ENCODE results near the gene MSH3.
"Not testable (repeated sequence)": the region's sequence is repeated elsewhere in the genome, so short reads cannot be mapped to it uniquely, and the experiment has no call there.

Gene MSH3

DNA sequence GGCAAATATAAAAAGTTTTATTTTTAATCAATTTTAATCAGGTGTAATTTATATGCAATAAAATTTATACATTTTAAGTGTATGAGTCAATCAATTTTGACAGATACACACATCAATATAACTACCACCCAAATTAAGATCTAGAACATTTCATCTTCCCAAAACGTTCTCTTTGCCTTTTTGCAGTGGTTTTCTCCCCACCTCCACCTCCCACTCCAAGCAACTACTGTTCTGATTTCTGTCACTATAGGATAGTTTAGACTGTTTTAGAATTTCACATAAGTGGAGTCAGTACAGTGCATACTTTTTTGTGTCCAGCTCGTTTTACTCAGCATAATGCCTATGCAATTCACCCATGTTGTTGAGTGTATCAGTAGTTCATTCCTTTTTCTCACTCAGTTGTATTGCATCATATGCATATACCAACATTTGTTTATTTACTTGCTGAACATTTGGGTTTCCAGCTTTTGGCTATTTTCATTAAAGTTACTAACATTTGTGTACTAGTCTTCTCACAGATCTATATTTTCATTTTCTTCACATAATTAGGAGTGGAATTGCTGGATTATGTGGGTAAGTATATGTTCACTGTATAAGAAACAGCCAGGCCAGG is 52.5 kb downstream of the MSH3 start:
- DNase-seq (ENCODE audit: low read depth): no peak

DNA sequence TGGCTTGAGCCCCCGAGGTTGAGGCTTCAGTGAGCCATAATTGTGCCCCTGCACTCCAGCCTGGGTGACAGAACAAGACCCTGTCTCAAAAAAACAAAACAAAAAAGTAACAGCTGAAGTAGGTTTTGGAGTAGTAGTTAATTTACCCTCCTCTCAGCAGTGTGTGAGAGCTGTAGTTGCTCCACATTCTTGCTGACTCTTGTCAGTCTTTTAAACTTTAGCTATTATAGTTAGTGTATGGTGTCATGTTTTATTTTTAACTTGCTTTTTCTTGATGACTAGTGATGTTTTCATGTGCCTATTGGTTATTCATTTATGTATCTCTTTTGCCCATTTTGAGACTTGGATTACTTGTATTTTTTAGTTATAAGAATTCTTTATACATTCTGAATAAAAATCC is 53.2 kb downstream of the MSH3 start:
- no peak for DNase-seq (ENCODE audit: low read depth)

DNA sequence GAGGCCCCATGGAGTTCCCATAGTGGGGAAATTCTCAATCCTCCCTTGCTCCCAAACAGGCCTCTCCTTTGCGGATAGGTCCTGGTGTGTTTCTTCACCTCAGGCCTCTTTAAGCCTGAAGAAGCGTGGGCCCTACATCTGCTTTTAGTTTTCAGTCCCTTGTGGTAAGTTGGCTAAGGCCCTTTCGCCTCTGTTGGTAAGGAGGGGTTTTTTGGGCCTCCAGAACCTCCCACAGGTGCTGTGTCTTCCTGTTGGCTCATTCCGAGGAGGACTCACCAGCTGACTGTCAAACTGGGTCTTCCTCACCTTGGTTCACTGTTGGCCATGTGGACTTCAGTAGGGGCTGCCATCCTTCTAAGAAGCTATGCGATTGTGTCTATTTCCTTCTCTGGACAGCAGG is 56.8 kb downstream of the MSH3 start:
- no peak for DNase-seq (ENCODE audit: low read depth)

DNA sequence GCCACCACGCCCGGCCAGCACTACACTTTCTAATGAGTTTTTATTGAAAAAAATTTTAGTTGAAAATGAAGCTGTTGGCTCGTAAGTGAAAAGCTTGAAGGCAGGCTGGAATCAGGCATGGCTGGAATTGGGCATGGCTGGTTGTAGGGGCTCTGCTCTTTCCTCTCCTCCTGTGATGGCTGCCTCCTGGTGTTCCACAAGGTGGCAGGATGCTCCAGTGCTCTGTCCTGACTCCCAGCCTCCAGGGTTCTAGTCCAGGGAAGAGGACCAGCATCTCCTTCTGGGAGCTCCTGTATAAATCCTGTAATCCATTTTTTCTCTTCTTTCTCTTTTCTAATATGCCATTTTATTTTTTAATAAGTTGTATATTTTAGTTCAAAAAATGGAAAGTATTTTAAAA is 57.5 kb downstream of the MSH3 start:
- DNase-seq (ENCODE audit: low read depth): no peak

DNA sequence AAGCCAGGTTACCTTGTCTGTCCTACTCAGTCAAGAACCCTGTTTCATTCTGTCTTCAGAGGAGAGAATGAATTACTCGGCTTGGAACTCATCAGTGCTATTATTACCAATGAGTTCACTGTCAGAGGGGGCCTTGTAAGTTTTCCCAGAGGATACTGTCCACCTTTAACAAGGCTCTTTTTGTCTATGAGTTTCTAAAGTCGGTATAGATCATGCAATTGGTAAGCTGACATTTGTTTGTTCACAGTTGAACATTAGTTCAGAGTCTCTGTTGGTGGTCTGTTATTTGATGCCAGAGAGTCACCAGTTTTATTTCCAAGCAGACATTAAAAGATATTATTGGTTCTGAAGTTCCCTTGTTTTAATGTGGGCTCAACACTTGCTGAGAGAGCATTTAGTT is 58.5 kb downstream of the MSH3 start:
- DNase-seq (ENCODE audit: low read depth): no peak

DNA sequence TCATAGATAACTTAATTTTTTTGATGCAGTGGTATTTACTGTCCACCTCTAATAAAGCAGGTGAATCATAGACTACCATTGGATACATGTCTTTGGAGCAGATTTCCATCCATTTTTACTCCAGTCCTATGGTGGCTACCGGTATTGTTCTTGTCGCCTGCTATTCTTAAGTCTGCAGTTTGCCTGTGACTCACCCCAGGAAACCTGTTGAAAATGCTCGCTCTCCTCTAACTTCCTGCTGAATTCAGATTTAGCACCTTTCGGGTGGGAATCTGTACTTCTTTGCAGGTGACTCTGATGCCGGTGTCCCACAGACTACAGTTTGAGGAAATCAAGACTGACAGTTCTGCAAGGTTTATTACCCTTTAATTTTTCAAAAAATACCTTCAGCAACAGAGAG is 59.2 kb downstream of the MSH3 start:
- no peak for DNase-seq (ENCODE audit: low read depth)

DNA sequence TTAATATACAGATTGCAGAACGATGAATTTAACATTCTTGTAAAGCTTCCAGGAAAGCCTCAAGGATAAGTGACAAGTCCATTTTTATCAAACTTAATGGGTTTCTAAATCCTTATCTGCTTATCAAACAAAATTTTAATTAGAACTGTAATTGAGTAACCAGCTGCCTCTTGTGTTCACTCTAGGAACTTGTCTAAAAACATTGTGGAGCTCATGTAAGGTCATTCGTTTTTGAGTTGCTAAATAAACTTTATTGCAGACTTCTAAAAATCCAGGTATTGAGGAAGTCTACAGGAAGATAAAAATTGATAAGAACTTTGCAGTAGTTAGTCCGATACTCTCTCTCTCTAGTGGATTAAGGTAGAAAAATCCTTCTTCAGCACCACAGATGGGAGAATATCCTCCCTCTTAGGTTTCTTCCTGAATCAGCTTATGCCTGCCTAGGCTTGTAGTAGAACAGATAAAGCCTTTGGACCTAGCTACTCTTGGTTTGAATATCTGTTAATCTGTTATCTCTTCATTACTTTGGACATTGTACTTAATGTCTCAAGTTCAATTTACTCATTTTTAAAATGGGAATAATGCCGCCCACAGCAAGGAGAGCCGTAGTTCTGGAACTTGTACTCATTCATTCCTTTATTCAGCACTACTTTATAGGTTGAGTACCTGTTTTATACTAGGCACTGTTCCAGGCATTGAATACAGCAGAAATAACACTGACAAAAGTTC is 60.3 kb downstream of the MSH3 start:
- no peak for DNase-seq (ENCODE audit: low read depth)

DNA sequence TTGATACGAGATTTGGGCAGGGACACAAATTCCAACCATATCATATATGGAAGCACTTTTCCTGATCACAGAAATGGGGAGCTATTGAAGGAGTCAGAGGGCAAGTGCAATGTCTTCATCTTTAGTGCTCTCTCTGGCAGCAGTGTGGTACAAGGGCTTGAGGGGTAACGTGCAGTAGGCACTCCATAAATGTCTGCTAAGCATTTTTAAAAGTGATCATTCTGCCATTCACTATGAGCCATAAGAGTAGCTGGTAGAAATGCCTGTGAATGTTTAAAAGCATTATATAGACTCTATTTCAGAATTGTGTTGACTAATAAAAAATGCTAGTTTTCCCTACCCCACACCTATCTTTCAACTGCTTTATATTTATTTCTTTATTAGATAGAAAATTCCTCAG is 61.4 kb downstream of the MSH3 start:
- DNase-seq (ENCODE audit: low read depth): no peak

DNA sequence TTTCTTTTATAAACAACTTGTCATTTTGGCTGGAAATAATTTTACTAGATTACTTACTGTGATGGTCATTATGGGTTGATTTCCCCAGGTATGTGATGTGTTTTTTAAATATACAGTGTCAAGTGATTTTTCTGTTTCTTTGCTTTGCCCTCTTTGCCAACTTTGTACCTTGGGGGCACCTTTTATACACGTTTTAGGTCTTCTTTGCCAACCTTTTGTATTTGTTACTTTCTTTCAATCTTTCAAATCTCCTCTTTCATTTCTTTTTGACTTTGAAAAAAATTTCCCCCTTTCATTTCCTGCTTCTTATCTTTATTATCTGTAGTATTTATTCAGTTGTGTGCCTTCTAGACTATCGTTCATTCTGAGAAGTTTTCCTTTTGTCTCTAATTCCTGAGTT is 65.7 kb downstream of the MSH3 start:
- DNase-seq (ENCODE audit: low read depth): no peak

DNA sequence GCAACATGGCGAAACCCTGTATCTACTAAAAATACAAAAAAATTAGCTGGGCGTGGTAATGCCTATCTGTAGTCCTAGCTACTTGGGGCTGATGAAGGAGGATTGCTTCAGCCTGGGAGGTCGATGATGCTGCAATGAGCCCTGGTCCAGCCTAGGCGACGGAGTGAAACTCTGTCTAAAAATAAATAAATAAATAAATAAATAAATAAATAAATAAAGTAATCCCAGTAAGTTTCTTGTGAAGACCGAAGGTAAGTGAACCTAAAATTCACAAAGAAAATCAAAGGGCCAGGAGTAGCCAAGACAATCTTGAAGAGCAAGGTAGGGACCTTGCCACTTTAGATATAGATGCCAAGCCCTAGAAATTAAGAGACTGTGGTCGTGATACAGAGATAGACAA is 68.5 kb downstream of the MSH3 start:
- no peak for DNase-seq (ENCODE audit: low read depth)

DNA sequence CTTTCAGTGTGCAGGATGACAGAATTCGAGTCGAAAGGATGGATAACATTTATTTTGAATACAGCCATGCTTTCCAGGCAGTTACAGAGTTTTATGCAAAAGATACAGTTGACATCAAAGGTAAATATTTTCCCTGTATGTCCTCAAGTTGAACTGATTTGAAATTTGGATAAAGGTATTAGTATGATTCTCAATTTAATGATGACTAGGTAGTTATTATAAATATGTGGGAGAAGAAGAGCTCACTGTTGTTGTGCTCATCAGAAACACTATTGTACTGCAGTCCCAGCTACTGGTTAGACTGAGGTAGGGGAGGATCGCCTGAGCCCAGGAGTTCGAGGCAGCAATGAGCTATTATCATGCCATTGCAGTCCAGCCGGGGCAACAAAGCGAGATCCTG is 71.0 kb downstream of the MSH3 start:
- no peak for DNase-seq (ENCODE audit: low read depth)

DNA sequence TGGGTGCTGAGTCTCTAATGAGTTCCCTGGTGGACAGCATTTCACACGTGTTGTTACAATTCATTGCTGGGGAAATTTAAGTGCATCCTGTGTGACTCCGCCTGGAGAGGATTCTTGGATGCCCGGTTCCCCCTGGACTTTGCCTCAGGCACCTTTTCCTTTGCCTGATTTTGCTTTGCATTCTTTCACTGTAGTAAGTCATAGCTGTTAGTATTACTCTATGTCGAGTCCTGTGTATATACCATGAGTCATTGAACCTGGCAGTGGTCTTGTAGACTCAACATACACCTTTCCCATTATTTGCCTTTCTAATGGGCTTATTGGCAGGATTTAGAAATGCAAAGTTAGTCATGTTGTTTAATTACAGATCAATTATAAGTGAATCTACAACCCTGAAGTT is 82.3 kb downstream of the MSH3 start:
- no peak for DNase-seq (ENCODE audit: low read depth)

DNA sequence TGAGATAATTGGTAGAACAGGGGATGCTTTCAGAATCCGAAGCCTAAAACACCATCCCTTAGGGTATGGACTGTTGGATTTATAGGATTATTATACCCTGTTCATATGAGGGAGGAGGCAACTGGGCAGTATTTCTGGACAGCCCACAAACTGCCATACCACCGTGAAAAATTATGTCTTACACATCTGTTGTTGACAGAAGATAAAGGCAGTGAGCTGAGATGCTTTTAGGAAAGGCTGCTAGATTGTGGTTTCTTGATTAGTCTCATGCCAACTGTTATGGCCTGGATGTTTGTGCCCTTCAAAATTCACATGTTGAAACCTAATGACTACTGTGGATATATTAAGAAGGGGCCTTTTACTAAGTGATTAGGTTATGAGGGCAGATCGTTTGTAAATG is 84.0 kb downstream of the MSH3 start:
- DNase-seq (ENCODE audit: low read depth): no peak

DNA sequence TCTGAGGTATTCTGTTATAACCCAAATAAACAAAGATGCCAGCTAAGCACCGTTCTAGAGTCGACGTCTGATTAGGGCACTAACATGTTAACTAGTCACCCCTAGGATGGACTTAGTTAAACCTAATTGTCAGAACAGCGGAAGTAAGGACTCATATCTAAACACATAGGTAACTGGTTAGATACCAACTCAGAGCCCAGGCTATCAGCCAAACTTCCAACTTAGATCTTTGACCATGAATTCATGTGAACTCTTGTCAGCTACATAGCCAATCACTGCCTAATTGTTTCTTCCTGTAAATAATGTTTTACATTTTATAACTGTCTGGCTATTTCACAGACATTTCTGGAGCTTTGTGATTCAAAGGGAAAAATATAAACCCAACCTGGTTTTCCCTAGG is 84.6 kb downstream of the MSH3 start:
- DNase-seq (ENCODE audit: low read depth): no peak

DNA sequence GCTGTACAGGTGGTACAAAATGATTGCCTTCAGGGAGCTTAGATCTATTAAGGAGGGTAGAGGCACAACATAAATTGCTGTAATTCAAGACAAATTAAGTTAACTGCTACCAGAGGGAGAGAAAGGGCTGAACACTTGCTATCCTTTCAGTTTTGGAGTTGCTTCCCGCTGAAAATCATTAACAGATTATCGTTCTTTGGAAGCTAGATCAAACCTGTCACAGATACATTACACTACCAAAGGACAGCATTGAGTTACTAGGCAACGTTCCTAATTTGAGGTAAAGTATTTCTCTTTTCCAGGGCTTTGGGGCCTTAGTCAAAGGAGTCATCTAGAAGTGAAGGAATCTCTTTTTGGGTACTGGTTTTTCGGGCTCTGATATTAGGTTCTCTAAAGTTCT is 85.0 kb downstream of the MSH3 start:
- no peak for DNase-seq (ENCODE audit: low read depth)

DNA sequence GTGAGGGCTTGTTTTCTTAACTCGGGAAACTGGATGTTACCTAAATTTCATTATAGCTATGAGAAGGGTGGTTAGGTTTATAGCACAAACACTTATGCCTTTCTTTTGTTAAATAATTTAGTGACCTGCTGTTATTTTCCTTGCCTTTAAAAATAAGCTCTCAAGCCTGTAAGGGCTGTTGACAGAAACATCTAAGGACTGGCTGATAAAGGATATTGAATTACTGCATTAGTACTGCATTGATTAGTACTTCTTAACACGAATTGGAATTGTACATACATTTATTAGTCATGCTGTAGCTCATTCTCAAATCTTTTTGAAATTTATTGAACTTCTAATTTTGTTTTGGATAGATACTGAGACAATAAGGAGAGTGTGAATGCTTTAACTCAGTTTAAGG is 85.4 kb downstream of the MSH3 start:
- no peak for DNase-seq (ENCODE audit: low read depth)

DNA sequence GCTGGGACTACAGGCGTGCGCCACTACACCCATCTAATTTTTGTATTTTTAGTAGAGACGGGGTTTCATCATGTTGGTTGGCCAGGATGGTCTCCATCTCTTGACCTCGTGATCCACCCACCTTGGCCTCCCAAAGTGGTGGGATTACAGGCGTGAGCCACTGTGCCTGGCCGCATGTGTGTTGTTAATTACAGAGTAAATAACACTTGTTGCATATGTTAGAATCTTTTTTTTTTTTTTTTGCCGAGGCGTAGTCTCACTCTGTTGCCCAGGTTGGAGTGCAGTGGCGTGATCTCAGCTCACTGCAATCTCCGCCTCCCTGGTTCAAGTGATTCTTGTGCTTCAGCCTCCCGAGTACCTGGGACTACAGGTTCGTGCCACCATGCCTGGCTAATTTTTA is 86.0 kb downstream of the MSH3 start:
- DNase-seq (ENCODE audit: low read depth): not testable (repeated sequence)

DNA sequence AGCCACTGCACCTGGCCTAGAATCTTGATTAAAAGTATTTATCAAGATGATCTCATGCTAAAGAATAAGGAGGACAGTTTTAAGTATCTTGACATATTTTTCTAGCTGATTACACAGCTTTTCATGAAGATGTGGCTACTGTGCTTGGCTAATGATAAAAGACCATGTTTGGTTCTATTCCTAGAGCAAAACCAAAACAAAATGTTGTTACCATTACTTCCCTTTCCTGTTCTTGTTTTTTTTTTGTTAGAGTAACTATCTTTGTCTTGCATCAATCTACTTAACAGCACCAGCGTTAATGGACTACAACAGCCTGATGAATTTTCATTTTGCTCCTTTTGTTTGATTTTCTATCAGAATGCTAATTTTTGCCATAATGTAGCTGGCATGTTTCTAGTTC is 86.5 kb downstream of the MSH3 start:
- DNase-seq (ENCODE audit: low read depth): no peak

DNA sequence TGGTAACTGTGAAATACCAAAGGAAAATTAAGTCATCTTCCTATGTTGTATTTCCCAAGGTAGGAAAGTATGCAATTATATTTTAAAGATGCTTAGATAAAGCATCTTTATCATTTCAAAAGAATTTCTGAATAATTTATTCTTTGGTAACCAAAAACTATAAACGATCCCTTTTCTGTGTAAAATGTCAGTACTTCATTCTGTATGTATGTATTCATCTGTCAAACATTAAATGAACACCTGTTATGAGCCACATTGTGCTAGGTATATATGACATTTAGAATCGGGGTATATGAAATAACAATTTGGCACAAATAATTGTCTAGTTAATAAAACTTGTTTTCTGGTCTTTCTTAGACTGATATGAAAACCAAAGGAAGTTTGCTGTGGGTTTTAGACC is 89.7 kb downstream of the MSH3 start:
- no peak for DNase-seq (ENCODE audit: low read depth)

DNA sequence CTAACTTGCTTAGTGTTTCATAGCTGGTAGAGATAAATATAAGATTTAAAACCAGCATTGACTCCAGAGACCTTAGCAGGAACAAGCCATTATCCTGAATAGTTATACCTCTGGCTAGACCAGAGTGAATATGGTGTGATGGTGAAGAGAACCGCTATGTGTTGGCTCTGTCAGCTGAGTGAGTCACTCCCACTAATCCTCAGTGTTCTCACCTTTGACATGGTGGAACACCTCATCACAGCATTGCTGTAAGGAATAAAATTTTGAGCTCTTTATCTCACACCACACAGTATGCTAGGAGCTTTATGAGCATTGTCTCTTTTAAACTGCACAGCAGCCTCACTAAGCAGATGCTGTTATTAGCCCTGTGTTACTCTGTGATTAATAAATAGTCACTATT is 91.0 kb downstream of the MSH3 start:
- no peak for DNase-seq (ENCODE audit: low read depth)

DNA sequence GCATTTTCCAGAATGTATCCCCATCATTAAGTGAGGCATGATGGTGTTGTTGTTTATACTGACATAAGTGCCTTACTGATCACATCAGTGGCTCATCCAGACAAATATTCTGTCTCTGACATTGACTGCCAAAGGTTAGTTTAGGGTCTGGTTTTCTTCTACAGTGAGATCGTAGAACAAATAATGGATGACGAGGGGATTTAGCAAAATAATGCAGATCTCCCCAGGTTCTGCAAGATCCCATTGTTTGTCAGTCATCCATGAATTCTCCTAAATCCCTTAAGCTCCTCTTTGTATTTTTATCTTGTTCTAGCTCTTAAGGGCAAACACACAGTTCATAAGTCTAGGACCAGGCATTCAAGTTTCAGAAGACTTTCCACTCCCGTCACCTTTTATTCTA is 93.5 kb downstream of the MSH3 start:
- no peak for DNase-seq (ENCODE audit: low read depth)

DNA sequence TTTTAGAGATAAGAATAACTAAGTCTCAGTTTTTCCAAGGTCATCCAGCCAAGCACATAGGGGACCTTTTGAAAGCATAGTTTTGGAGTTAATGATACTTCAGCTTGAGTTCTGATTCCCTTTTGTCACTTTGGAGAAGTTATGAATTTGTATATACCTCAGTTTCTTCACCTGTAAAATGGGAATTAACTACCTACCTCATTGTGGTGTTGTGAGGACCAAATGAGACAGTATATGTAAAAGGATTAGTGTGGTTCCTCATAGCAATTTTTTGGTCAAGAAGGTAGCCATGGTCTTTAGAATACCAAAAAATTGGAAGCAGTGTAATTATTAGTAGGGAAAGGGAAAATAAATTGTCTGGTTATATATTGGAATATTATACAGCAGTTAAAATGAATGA is 98.0 kb downstream of the MSH3 start:
- DNase-seq (ENCODE audit: low read depth): no peak

DNA sequence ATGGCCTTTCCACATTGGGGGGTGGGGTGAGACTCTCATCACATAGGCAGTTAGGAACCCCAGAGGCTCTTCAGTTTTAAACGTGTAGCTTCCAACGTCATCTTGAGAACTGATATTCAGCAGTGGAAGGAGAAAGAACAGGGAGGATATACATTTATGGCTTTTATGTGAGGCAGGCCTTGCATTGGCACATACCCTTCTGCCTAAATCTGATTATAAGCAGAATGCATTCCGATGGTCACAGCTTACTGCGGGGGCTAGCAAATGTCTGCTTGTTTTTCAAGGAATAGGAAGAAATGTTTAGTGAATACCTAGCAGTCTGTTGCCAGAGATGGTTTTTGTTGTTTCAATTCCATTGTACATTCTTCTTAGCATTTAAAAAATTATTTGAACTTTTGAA is 99.3 kb downstream of the MSH3 start:
- DNase-seq (ENCODE audit: low read depth): no peak

DNA sequence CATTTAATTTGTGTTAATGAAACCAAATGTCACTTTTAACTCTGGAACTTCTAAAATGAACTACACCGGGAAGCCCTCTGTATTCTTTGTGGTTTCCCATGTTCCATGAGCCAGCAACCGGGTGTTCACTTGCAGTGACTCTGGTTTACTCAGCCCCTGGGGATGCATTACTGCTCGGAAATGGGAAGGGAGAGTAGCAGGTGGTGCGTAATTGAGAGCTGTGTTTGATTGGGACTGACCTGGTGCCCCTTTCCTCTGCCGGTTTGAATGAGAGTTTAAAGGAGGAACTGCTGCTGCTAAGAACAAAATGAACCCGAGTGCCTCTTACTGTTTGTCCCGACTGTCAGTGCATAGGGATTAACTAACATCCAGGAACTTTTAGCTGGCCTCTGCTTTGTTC is 100.4 kb downstream of the MSH3 start:
- no peak for DNase-seq (ENCODE audit: low read depth)
